IPS-15b (cell line): Measurements from ENCODE around the gene DDX11.
A peak's percentile ranks its signal among the peaks of the same experiment; 100 is the strongest.
"Not testable (repeated sequence)": the region's sequence is repeated elsewhere in the genome, so short reads cannot be mapped to it uniquely, and the experiment has no call there.

Source experiments
- H3K27me3 ChIP-seq: one replicate; pipeline ENCODE4 v1.6.1; 2013; ENCODE audit warnings: low read length; ENCODE audit not compliant: control insufficient read depth, insufficient read depth
- H3K36me3 ChIP-seq: one replicate; pipeline ENCODE4 v1.6.1; 2013; ENCODE audit warnings: low read length; ENCODE audit not compliant: control insufficient read depth, insufficient read depth
- H3K4me1 ChIP-seq: one replicate; pipeline ENCODE4 v1.6.1; 2013; ENCODE audit warnings: mild to moderate bottlenecking, low read length; ENCODE audit not compliant: control insufficient read depth, insufficient read depth
- H3K4me3 ChIP-seq: one replicate; pipeline ENCODE4 v1.5.1; 2013; ENCODE audit warnings: low read depth, low read length
- H3K9ac ChIP-seq: one replicate; pipeline ENCODE4 v1.6.1; 2013; ENCODE audit warnings: low read depth, mild to moderate bottlenecking, low read length
- H3K9me3 ChIP-seq: one replicate; pipeline ENCODE4 v1.6.1; 2013; ENCODE audit warnings: mild to moderate bottlenecking, low read length; ENCODE audit not compliant: control insufficient read depth, insufficient read depth

DDX11 gene

DNA sequence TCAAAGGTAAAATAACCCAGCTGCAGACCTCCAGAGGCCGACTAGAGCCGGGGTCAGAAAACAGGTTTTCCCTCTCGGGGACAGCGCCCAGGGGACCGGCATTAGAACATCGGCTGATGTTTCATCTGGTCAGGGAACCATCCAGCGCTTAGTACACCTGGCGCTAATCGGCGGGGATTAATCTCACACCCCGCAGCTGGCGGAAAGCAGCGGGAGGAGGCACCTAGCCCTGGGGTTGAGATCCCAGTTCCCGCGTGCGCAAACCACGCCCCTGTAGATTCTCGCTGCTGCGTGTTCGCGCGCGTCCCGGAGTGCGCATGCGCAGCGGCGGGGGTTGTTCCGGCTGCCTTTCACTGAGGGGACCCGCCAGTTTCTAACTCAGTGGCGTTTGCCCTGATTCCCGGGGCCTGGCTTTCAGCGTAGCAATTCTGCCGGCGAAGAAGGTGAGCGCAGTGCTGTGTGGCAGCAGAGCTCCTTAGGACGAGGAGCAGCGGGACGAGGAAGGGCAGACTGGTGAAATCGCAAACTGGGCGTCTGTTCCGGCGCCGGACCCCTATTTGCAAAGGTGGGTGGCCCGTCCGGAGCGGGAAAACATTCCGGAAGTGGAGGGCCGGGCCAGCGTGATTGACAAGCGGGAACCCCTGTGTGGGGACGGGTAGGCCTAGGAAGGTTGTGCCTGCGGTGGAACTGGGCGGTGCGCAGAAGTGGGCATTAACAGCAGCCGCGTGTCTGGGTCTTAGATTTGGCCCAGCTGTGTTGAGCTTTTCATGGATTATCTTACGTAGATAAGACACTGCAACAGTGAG is at the start of gene DDX11:
DDX11 (plus strand) TSS at position 334 of the 806 bp plus-strand sequence. CDS start 4,534 bp downstream, outside the sequence.
- H3K27me3 ChIP-seq, H3K9me3 ChIP-seq, H3K36me3 ChIP-seq, H3K4me1 ChIP-seq: not testable (repeated sequence)
- peak within 1 kb of the TSS; percentile 78 for H3K9ac ChIP-seq
- peak within 1 kb of the TSS; percentile 57 for H3K4me3 ChIP-seq

DNA sequence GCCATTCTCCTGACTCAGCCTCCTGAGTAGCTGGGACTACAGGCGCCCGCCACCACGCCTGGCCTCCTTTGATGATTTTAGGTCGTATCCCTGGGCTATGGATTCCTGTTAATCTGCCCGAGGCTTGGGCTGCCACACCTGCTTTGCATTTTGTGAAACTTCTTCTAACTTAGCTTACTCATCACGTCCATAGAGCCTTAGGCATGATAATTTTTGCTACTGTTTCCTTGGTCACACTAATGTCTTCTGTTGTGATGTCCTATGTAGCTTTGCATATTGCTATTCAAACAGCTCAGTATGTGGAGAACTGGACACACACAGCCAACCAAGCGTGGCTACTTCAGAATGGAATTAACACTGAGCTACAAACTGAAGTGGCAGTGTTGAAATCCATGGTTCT is 47.5 kb upstream of the DDX11 start:
- Histone ChIP-seq H3K4me1 (no peaks in the 10 kb centered on the region), H3K9ac (no peak overlapping the region), H3K9me3 (no peaks in the 10 kb centered on the region), H3K27me3 (peaks cover 2% of the 10 kb centered on the region), H3K36me3 (no peaks in the 10 kb centered on the region), H3K4me3 (no peak overlapping the region)

DNA sequence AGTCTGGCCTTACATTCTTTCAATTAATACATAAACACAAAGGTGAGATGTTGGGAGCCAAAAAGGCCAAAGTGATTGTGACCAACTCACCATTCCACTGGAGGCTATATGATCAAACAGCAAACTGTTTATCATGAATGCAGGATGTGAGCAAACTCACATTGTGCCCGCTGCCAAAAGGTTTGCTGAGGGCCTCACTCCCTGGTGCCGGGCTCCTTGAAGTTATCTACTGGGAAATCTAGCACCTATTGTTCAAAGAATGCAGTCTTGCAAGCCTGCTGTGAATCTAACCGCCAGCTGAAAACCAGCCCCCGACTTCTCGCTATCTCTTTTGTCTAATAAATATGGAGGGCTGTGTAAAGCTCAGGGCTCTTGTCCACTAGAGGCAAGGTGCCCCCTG is 46.7 kb upstream of the DDX11 start:
- not testable (repeated sequence) for H3K4me3 ChIP-seq, H3K4me1 ChIP-seq, H3K9ac ChIP-seq, H3K27me3 ChIP-seq, H3K36me3 ChIP-seq, H3K9me3 ChIP-seq

DNA sequence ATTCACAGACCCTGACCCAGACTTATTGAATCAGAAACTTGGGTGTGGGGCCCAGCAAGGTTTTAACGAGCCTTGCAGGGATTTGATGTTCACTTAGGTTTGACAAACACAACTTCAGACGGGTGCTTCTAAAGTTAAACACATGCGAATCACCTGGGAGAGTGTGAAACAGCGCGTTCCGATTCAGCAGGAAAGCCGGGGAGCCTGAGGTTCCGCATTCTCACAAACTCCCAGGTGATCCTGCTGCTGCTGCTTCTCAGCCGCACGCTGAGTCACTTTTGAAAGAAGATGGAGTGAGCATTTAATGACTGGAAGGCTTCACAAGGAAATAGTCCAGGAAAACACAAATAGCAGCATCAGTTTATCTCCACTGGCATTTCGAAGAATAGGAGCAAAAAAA is 44.2 kb upstream of the DDX11 start:
- Histone ChIP-seq H3K4me3 (no peak overlapping the region), H3K27me3 (no peaks in the 10 kb centered on the region), H3K36me3 (no peaks in the 10 kb centered on the region), H3K9me3 (no peaks in the 10 kb centered on the region), H3K4me1 (no peaks in the 10 kb centered on the region), H3K9ac (no peak overlapping the region)

DNA sequence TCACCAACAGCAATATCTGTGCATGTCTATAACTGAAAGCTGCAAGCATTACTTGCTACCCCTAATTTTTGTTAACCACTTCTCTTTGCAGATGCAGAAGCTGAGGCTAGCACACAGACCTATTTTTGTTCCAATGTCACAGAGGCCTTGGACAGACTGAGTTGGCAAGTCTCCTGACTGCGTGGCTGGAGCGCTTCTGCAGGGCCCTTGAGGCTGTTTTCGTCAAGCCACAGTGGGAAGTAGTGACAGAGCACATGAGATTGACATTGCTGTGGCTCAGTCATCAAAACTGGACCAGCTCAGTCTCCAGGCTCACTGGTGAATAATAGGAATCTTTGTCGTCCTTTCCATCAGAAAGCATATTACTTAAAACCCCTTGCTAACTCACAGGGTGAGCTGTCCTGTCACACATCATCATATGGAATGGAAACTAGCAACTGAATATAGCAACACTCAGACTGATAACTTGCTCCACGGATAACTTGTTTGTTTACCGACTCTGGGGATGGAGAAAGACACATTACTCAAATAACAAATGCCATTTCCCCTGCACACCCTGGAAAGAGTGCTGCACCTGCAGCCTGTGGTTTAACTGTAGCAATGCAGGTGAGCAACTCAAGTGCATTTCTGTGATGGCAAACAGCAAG is 43.6 kb upstream of the DDX11 start:
- Histone ChIP-seq H3K4me3 (no peak overlapping the region), H3K36me3 (no peaks in the 10 kb centered on the region), H3K4me1 (no peaks in the 10 kb centered on the region), H3K9me3 (no peaks in the 10 kb centered on the region), H3K27me3 (no peaks in the 10 kb centered on the region), H3K9ac (no peak overlapping the region)

DNA sequence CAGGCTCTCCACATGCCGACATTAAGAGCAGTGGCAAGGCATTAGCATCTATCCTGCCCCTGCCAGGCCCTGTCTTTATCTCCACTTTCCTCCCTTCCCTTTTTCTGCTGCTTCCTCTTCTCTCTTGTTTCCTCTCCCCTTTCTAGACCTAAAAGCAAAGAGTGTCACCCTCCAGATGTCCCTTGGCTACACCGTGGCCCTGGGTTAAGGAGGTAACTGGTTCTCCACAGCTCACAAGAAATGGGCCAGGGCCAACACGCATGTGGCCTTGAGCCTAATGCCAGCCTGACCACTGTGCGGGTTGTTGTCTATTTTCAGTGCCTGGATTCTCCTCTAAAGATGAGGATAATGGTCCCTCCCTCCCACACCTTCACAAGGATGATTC is 41.7 kb upstream of the DDX11 start:
- Histone ChIP-seq H3K4me1 (no peaks in the 10 kb centered on the region), H3K9me3 (no peaks in the 10 kb centered on the region), H3K4me3 (no peak overlapping the region), H3K36me3 (no peaks in the 10 kb centered on the region), H3K27me3 (no peaks in the 10 kb centered on the region), H3K9ac (no peak overlapping the region)

DNA sequence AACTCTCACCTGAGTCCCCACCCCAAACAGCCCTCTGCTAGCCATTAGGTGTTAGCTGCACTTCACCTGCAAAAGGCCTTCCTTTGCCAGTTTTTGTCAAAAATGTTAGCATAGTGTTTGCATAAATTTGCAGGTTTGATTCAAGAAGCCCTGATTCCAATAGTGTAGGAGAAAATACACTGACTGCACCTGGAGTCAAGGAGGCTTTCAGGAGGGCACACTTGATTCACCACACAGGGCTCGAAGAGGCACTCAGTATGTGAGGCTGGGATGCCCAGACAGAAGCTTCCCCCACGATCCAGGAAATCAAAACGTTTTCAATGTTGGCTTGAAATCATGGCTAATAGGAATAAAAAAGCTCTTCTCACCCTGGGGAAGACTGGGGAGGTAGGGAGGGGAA is 40.5 kb upstream of the DDX11 start:
- H3K36me3 ChIP-seq: no peaks in the 10 kb centered on the region

DNA sequence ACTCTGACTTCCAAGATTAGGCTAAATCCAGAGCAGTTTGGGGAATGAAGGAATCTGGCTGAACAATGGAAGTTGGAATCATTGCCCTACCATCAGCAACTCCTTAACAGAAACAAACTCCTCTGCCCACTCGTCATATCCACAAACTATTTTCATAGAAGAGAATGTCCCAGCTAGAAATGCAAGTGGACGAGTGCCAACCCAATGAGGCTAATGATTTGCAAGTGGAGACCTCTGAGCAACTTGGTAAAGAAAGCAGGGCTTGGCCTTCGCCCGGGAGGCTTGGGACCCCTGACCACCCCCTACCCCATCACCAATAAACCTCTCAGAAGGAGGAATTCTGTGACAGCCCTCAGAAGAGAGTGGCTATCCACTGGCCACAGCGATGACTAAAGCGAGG is 40.0 kb upstream of the DDX11 start:
- no peak overlapping the region for H3K4me3 ChIP-seq
- H3K9ac ChIP-seq: no peak overlapping the region
- H3K4me1 ChIP-seq: no peaks in the 10 kb centered on the region
- no peaks in the 10 kb centered on the region for H3K9me3 ChIP-seq
- no peaks in the 10 kb centered on the region for H3K36me3 ChIP-seq
- H3K27me3 ChIP-seq: no peaks in the 10 kb centered on the region

More for the DNA sequence above, 40.5 kb upstream of the DDX11 start:
- Histone ChIP-seq H3K9ac (no peak overlapping the region), H3K4me1 (no peaks in the 10 kb centered on the region), H3K4me3 (no peak overlapping the region), H3K9me3 (no peaks in the 10 kb centered on the region), H3K27me3 (no peaks in the 10 kb centered on the region)

DNA sequence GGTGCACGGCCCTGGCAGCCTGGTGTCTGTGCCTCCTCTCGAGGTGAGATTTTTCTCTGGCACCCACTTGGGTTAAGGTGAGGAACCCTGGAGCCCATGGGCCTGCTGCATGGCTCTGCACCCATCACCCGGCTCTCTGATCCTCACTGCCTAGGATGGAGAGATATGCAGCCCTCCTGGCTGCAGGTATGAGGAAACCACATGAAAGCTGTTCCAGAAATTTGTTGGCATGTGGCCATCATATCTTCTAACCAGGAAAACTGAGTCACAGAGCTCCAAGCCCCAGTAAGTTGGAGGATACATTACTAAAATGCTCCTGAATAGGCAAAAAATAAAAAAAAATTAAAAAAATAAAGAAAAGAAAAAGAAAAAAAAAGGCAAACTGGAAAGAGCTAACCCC is 39.3 kb upstream of the DDX11 start:
- Histone ChIP-seq H3K9me3 (no peaks in the 10 kb centered on the region), H3K9ac (no peak overlapping the region), H3K27me3 (no peaks in the 10 kb centered on the region), H3K4me3 (no peak overlapping the region), H3K4me1 (no peaks in the 10 kb centered on the region), H3K36me3 (no peaks in the 10 kb centered on the region)

DNA sequence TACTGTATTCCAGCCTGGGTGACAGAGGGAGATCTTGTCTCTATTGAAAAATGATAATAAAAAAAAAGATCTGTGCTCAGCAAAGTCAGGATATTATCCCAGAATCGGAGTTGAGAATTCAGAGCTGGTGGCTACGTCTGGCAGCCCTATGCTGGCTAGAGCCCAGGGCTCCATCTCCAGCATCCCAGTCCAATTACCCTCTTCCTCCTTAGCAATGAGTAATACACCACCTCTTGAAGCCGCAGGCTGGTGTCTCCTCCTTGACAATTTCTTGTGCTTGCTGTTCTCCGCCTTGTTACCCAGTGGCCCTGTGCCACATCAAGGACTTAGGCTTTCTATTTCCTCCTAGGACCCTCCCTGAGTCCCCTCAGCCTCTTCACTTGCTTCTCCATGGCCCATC is 38.4 kb upstream of the DDX11 start:
- Histone ChIP-seq H3K9me3 (no peaks in the 10 kb centered on the region), H3K4me3 (no peak overlapping the region), H3K9ac (no peak overlapping the region), H3K36me3 (no peaks in the 10 kb centered on the region), H3K4me1 (no peaks in the 10 kb centered on the region), H3K27me3 (no peaks in the 10 kb centered on the region)

DNA sequence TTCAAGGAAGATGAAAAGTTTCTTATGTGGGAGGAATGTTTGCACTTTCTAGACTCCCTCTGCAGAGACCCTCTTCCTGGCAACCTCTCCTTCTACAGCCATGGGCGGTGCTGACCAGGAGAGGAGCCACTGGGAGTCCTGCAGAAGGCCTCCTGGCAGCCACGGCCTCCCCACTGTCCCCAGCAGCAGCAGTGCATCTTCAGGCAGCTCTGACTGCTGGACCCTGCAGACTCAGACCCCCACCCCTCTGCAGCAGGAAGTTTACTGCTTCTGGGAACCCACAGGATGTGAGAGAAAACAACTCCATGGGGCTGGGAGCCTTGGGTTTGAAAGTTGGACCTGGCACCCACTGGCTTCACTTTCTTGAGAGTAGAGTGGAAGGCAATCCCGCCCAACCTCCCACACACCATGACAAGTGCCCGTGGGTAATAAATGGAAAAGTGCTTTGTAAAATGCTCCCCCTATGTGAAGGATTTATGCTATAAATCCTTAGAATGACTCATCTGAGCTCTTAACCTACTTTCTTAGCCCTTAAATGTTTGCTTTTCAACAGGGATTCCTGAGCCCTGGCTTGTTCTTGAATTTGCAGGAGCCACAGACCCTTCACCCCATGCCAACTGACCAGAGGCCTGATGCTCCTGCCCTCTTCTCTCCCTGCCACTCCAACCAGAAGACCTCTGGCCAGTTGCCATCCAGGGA is 37.5 kb upstream of the DDX11 start:
- Histone ChIP-seq H3K4me3 (no peak overlapping the region), H3K9ac (no peak overlapping the region), H3K27me3 (no peaks in the 10 kb centered on the region), H3K4me1 (no peaks in the 10 kb centered on the region), H3K36me3 (no peaks in the 10 kb centered on the region), H3K9me3 (no peaks in the 10 kb centered on the region)

DNA sequence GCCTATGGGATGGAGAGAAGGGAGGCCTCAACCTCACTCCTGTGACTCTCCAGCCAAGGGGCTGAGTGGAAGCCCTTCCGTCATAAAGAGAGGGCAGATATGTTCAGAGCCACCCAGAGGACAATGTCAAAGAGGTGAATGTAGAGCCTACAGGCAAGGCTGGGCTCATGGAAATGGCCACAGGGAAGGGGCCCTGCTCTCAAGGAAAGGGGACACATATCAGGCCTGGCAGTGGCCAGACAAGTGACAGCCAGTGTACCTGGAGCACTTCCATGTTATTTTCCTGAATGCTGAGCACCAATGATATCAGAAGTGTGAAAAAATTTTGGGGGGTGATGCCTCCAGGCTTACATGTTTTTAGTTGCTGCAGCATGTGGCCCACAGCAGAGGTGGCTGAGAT is 36.6 kb upstream of the DDX11 start:
- Histone ChIP-seq H3K36me3 (no peaks in the 10 kb centered on the region), H3K9me3 (no peaks in the 10 kb centered on the region), H3K4me1 (no peaks in the 10 kb centered on the region), H3K4me3 (no peak overlapping the region), H3K9ac (no peak overlapping the region), H3K27me3 (no peaks in the 10 kb centered on the region)
